IMR-90 (cell line): ENCODE measurements around the gene NELL2. TPM values are rescaled to one million over a fixed set of nuclear protein-coding genes. Genes with fewer than 3 reads are reported as not detected.

Experiments
- ATAC-seq: fragments of 200-7000 bp; cut with Tn5 transposase; 2 replicates; pipeline ENCODE4 v1.9.1; 2020; ENCODE audit warnings: low read depth, mild to moderate bottlenecking, moderate library complexity
- BruUV-seq: library from RNA; stranded (reverse); fragments of 400-500 nt; replicated peaks from 2 replicates; lab custom pipeline; 2021; lab: Mats Ljungman, UMichigan
- CTCF ChIA-PET: fragments of 300-600 bp; formaldehyde crosslinking; extraction: SDS; loops from one replicate; lab custom pipeline; 2021; ENCODE audit warnings: antibody characterized with exemption; lab: Yijun Ruan, JAX
- POLR2A ChIA-PET: fragments of 300-600 bp; sonication (Branson Sonifier 250); formaldehyde crosslinking; loops from one replicate; lab custom pipeline; 2022; ENCODE audit warnings: antibody characterized with exemption; ENCODE audit not compliant: unreplicated experiment; lab: Charles Lee
- DNase-seq: peaks from one replicate; pipeline ENCODE4 v3.0.0; 2013
- H2AFZ ChIP-seq: replicated peaks from 2 replicates; pipeline ENCODE3; 2013; ENCODE audit warnings: low read length, mild to moderate bottlenecking; ENCODE audit not compliant: poor library complexity
- H2AK5ac ChIP-seq: 2 replicates; pipeline ENCODE4 v1.6.1; 2013; ENCODE audit warnings: low read depth, low read length, inconsistent platforms
- H2AK9ac ChIP-seq: replicated peaks from 2 replicates; pipeline ENCODE3; 2013; ENCODE audit warnings: mild to moderate bottlenecking, low read depth, low read length, moderate library complexity; ENCODE audit not compliant: poor library complexity
- H2BK120ac ChIP-seq: 2 replicates; pipeline ENCODE4 v1.6.1; 2013; ENCODE audit warnings: low read depth, low read length, inconsistent platforms
- H2BK15ac ChIP-seq: 3 replicates; pipeline ENCODE4 v1.6.1; 2013; ENCODE audit warnings: low read depth, low read length, inconsistent platforms
- H2BK20ac ChIP-seq: 2 replicates; pipeline ENCODE4 v1.6.1; 2013; ENCODE audit warnings: low read depth, mild to moderate bottlenecking, inconsistent platforms, low read length, moderate library complexity
- H2BK5ac ChIP-seq: 2 replicates; pipeline ENCODE4 v1.6.1; 2013; ENCODE audit warnings: mild to moderate bottlenecking, low read depth, low read length, inconsistent platforms; ENCODE audit not compliant: poor library complexity, severe bottlenecking
- H3K14ac ChIP-seq: replicated peaks from 2 replicates; pipeline ENCODE4 v1.6.1; 2013; ENCODE audit warnings: low read depth, low read length, inconsistent platforms
- H3K18ac ChIP-seq: 2 replicates; pipeline ENCODE4 v1.6.1; 2013; ENCODE audit warnings: low read depth, low read length, control low read depth
- H3K23ac ChIP-seq: 2 replicates; pipeline ENCODE4 v1.6.1; 2013; ENCODE audit warnings: low read depth, low read length, inconsistent platforms
- H3K27ac ChIP-seq: 2 replicates; pipeline ENCODE4 v1.5.1; 2013; ENCODE audit warnings: mild to moderate bottlenecking, control low read depth, low read length; ENCODE audit not compliant: insufficient read depth
- H3K27me3 ChIP-seq: 2 replicates; pipeline ENCODE4 v1.6.1; 2013; ENCODE audit warnings: low read length; ENCODE audit not compliant: control insufficient read depth, insufficient read depth
- H3K36me3 ChIP-seq: 2 replicates; pipeline ENCODE4 v1.6.1; 2013; ENCODE audit warnings: low read length, mixed read lengths; ENCODE audit not compliant: control insufficient read depth, insufficient read depth
- H3K4ac ChIP-seq: 2 replicates; pipeline ENCODE4 v1.6.1; 2013; ENCODE audit warnings: low read depth, low read length, inconsistent platforms
- H3K4me1 ChIP-seq: 2 replicates; pipeline ENCODE4 v1.6.1; 2013; ENCODE audit warnings: low read length, mixed read lengths; ENCODE audit not compliant: control insufficient read depth, insufficient read depth
- H3K4me2 ChIP-seq: 2 replicates; pipeline ENCODE4 v1.6.1; 2013; ENCODE audit warnings: low read depth, mild to moderate bottlenecking, control low read depth, low read length, moderate library complexity
- H3K4me3 ChIP-seq: 2 replicates; pipeline ENCODE4 v1.5.1; 2013; ENCODE audit warnings: low read depth, mild to moderate bottlenecking, control low read depth, low read length, moderate library complexity; ENCODE audit not compliant: insufficient read depth
- H3K56ac ChIP-seq: 2 replicates; pipeline ENCODE4 v1.6.1; 2013; ENCODE audit warnings: low read length, inconsistent platforms; ENCODE audit not compliant: insufficient read depth; ENCODE audit errors: extremely low read depth
- H3K79me1 ChIP-seq, 2 experiments: 2 replicates each; pipeline ENCODE4 v1.6.1; 2013; ENCODE audit warnings: low read length in 2 of 2, inconsistent platforms in 1 of 2, low read depth in 1 of 2
- H3K9ac ChIP-seq: 2 replicates; pipeline ENCODE4 v1.6.1; 2013; ENCODE audit warnings: low read depth, low read length, control low read depth
- H3K9me1 ChIP-seq: 2 replicates; pipeline ENCODE4 v1.6.1; 2013; ENCODE audit warnings: low read length, inconsistent platforms; ENCODE audit not compliant: insufficient read depth
- H3K9me3 ChIP-seq: 2 replicates; pipeline ENCODE4 v1.6.1; 2013; ENCODE audit warnings: low read length; ENCODE audit not compliant: control insufficient read depth, insufficient read depth
- H4K20me1 ChIP-seq: 2 replicates; pipeline ENCODE4 v1.6.1; 2013; ENCODE audit warnings: low read length, inconsistent platforms; ENCODE audit not compliant: insufficient read depth
- H4K5ac ChIP-seq: 2 replicates; pipeline ENCODE4 v1.6.1; 2013; ENCODE audit warnings: mild to moderate bottlenecking, low read depth, low read length, control low read depth
- H4K8ac ChIP-seq, 2 experiments: 2 replicates each; pipeline ENCODE4 v1.6.1; 2013; ENCODE audit warnings: low read depth in 2 of 2, low read length in 2 of 2, control low read depth in 1 of 2, inconsistent platforms in 1 of 2
- H4K91ac ChIP-seq: 2 replicates; pipeline ENCODE4 v1.6.1; 2013; ENCODE audit warnings: low read depth, low read length, inconsistent platforms; ENCODE audit not compliant: insufficient read depth
- CEBPB ChIP-seq: IDR thresholded peaks from 2 replicates; pipeline ENCODE4 v1.6.1; 2012; ENCODE audit warnings: low read depth, low read length, improper control_type of control experiment
- ELK1 ChIP-seq: fragments of 150-350 bp; IDR thresholded peaks from 2 replicates; pipeline ENCODE4 v1.6.1; 2016; ENCODE audit warnings: low read depth, mild to moderate bottlenecking, low read length, moderate library complexity, borderline replicate concordance
- FOS ChIP-seq: fragments of 150-350 bp; IDR thresholded peaks from 2 replicates; pipeline ENCODE4 v1.6.1; 2016; ENCODE audit warnings: low read depth, low read length
- MAFK ChIP-seq: IDR thresholded peaks from 2 replicates; pipeline ENCODE4 v1.6.1; 2012; ENCODE audit warnings: low read depth, low read length, improper control_type of control experiment
- MAZ ChIP-seq: IDR thresholded peaks from 2 replicates; pipeline ENCODE4 v1.6.1; 2012; ENCODE audit warnings: low read depth, mild to moderate bottlenecking, low read length, improper control_type of control experiment, moderate library complexity, borderline replicate concordance
- MXI1 ChIP-seq: IDR thresholded peaks from 2 replicates; pipeline ENCODE4 v1.6.1; 2012; ENCODE audit warnings: low read depth, mild to moderate bottlenecking, low read length, moderate library complexity, borderline replicate concordance
- NFE2L2 ChIP-seq: fragments of 150-350 bp; IDR thresholded peaks from 2 replicates; pipeline ENCODE4 v1.6.1; 2016; ENCODE audit warnings: low read depth, mild to moderate bottlenecking, low read length
- POLR2A ChIP-seq: IDR thresholded peaks from 2 replicates; pipeline ENCODE4 v1.6.1; 2012; ENCODE audit warnings: mild to moderate bottlenecking, low read depth, low read length
- RFX5 ChIP-seq: IDR thresholded peaks from 2 replicates; pipeline ENCODE4 v1.8.0; 2012; ENCODE audit warnings: low read depth, mild to moderate bottlenecking, low read length, moderate library complexity
- WGBS, 2 experiments: methylation state at CpG; one replicate each; pipeline versions ENCODE4 v1.1.5 to v1.1.7; 2013; ENCODE audit warnings: missing lambda C conversion rate in 2 of 2; ENCODE audit not compliant: insufficient read length in 1 of 2; ENCODE audit errors: extremely low coverage in 2 of 2; 5-methylcytosine and 5-hydroxymethylcytosine counted together
- dilution Hi-C: fragments of 300-500 bp; cut with HindIII; formaldehyde crosslinking; loops from one replicate; pipeline ENCODE4 v1.14.3; 2018; ENCODE audit warnings: low sequenced_read_pairs; ENCODE audit not compliant: unreplicated experiment
- in situ Hi-C: fragments of 300-500 bp; cut with MboI; formaldehyde crosslinking; loops from 3 replicates; pipeline ENCODE4 v1.14.3; 2019; ENCODE audit warnings: low sequenced_read_pairs, inconsistent platforms, mixed read lengths
- intact Hi-C: fragments of 100-400 bp; cut with micrococcal nuclease; formaldehyde crosslinking; loops from 2 replicates; pipeline ENCODE4 v1.10.0; 2022
- polyA plus RNA-seq, 3 experiments: library from polyadenylated mRNA; depleted of rRNA; stranded (reverse); fragments of >200 nt; gene quantifications; 2 replicates each; pipeline ENCODE4 v1.2.3, GENCODE V29; 2012; ENCODE audit warnings: low replicate concordance in 1 of 3
- total RNA-seq: library from RNA; depleted of rRNA; stranded (reverse); fragments of >200 nt; gene quantifications from 2 replicates; pipeline ENCODE4 v1.2.3, GENCODE V29; 2012
- TF ChIP-seq, protein P1 (sequence below): fragments of 150-350 bp; IDR thresholded peaks from 2 replicates; pipeline ENCODE4 v1.6.1; 2017; ENCODE audit warnings: mild to moderate bottlenecking, antibody characterized with exemption, low read length, low read depth
- TF ChIP-seq, protein P2 (sequence below): conservative IDR thresholded peaks from 2 replicates; pipeline ENCODE4 v1.5.1; 2012; ENCODE audit warnings: mild to moderate bottlenecking, low read depth, low read length, improper control_type of control experiment

NELL2 gene
- total and polyA plus RNA-seq, 2 of the 4 experiments (the other 2 are of a cell fraction), result 0.18 to 0.26 TPM

DNA sequence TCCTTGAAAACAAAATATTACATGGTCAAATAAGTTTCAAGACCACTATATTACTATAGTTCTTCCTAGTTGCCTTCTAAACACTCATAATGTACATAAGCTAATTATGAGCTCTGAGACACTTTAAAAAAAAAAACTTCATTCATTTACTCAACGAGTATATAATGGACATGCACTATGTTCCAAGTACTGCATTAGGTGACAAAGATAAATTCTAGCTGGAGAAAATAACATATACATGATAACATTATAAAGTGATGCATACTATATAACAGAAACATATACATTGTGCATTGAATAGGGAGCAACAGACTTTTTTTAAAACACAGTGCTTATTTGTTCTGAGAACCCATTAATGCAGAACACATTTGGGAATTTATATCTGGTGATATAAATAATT lies 202.3 kb downstream of the NELL2 start:
- H3K4me2 ChIP-seq, result no peak overlapping the region
- no peak overlapping the region for H2AK5ac ChIP-seq
- WGBS, 2 experiments, result no CpG with 5 or more reads among the region's 1 CpG
- H3K79me1 ChIP-seq, result no peaks in the 10 kb centered on the region
- H2AFZ ChIP-seq, result no peak overlapping the region
- ATAC-seq (no peak), DNase-seq (no peak)
- no peaks in the 10 kb centered on the region for H3K4me1 ChIP-seq
- H3K18ac ChIP-seq, result no peak overlapping the region
- no peaks in the 10 kb centered on the region for H3K9me1 ChIP-seq
- H2BK20ac ChIP-seq, result no peak overlapping the region
- H3K23ac ChIP-seq, result no peak overlapping the region
- no peak overlapping the region for H2AK9ac ChIP-seq
- H3K4me3 ChIP-seq, result no peak overlapping the region
- intact Hi-C loops (no loop called here), dilution Hi-C loops (no loop called here), in situ Hi-C loops (no loop called here)
- no peak overlapping the region for H4K8ac ChIP-seq
- H2BK5ac ChIP-seq, result no peak overlapping the region
- H3K9me3 ChIP-seq, result peaks cover 1% of the 10 kb centered on the region; the same call in 1 of the 2 replicates
- no peak overlapping the region for H4K5ac ChIP-seq
- H3K56ac ChIP-seq, result no peak overlapping the region
- CTCF ChIA-PET, result no interaction called here
- H4K20me1 ChIP-seq, result no peaks in the 10 kb centered on the region
- POLR2A ChIA-PET, result no interaction called here
- H2BK120ac ChIP-seq, result no peak overlapping the region
- H4K91ac ChIP-seq, result no peak overlapping the region
- H3K9ac ChIP-seq, result no peak overlapping the region
- H3K14ac ChIP-seq, result no peak overlapping the region
- TF ChIP-seq, protein P1, sequence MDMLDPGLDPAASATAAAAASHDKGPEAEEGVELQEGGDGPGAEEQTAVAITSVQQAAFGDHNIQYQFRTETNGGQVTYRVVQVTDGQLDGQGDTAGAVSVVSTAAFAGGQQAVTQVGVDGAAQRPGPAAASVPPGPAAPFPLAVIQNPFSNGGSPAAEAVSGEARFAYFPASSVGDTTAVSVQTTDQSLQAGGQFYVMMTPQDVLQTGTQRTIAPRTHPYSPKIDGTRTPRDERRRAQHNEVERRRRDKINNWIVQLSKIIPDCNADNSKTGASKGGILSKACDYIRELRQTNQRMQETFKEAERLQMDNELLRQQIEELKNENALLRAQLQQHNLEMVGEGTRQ, result no peak
- TF ChIP-seq MXI1 (no peak), MAFK (no peak), ELK1 (no peak), FOS (no peak), RFX5 (no peak), CEBPB (no peak), MAZ (no peak), POLR2A (no peak), NFE2L2 (no peak)
- TF ChIP-seq, protein P2, sequence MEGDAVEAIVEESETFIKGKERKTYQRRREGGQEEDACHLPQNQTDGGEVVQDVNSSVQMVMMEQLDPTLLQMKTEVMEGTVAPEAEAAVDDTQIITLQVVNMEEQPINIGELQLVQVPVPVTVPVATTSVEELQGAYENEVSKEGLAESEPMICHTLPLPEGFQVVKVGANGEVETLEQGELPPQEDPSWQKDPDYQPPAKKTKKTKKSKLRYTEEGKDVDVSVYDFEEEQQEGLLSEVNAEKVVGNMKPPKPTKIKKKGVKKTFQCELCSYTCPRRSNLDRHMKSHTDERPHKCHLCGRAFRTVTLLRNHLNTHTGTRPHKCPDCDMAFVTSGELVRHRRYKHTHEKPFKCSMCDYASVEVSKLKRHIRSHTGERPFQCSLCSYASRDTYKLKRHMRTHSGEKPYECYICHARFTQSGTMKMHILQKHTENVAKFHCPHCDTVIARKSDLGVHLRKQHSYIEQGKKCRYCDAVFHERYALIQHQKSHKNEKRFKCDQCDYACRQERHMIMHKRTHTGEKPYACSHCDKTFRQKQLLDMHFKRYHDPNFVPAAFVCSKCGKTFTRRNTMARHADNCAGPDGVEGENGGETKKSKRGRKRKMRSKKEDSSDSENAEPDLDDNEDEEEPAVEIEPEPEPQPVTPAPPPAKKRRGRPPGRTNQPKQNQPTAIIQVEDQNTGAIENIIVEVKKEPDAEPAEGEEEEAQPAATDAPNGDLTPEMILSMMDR, result no peak
- no peak overlapping the region for H3K27ac ChIP-seq
- no peaks in the 10 kb centered on the region for H3K36me3 ChIP-seq
- H2BK15ac ChIP-seq, result no peak overlapping the region
- no peaks in the 10 kb centered on the region for H3K27me3 ChIP-seq
- no peak overlapping the region for H3K4ac ChIP-seq
- BruUV-seq, result no TSS peak
